GM18867 (cell line): ENCODE measurements around the gene ACAP2.

Experiments
- ATAC-seq: cut with Tn5 transposase; IDR thresholded peaks from one replicate; pipeline ENCODE4 v1.9.1; 2021; ENCODE audit warnings: mild to moderate bottlenecking, moderate library complexity; ENCODE audit not compliant: unreplicated experiment

ACAP2 gene

GRCh38 chr3:195224980-195225580 lies 217.7 kb downstream of the ACAP2 start:
- no peak for ATAC-seq
